ENCODE results near the gene CLIC6.
A peak's percentile ranks its signal among the peaks of the same experiment; 100 is the strongest.

CLIC6 gene

GRCh38 chr21:34639250-34639649 lies 29.5 kb upstream of the CLIC6 start:
- no peak overlapping the region for H3K4me3 ChIP-seq (ENCODE audit: low read depth, low read length)
- TF ChIP-seq MYC (IDR thresholded peaks at IDR 0.05; ENCODE audit: low read depth, low read length) = no peak
- TF ChIP-seq MAX (IDR thresholded peaks at IDR 0.05; ENCODE audit: low read depth, low read length) = no peak
- TF ChIP-seq POLR2A (IDR thresholded peaks at IDR 0.05; ENCODE audit: extremely low read depth, insufficient read length) = no peak
- TF ChIP-seq CTCF (IDR thresholded peaks at IDR 0.05; ENCODE audit: low read depth, low read length) = no peak
- no peak for DNase-seq (ENCODE audit: low read depth)

GRCh38 chr21:34639882-34640788 lies 28.7 kb upstream of the CLIC6 start:
- H3K4me3 ChIP-seq (ENCODE audit: low read depth, low read length) = no peak overlapping the region
- no peak for DNase-seq (ENCODE audit: low read depth)
- TF ChIP-seq MYC (IDR thresholded peaks at IDR 0.05; ENCODE audit: low read depth, low read length) (no peak), CTCF (IDR thresholded peaks at IDR 0.05; ENCODE audit: low read depth, low read length) (no peak), POLR2A (IDR thresholded peaks at IDR 0.05; ENCODE audit: extremely low read depth, insufficient read length) (no peak), MAX (IDR thresholded peaks at IDR 0.05; ENCODE audit: low read depth, low read length) (no peak)

GRCh38 chr21:34640858-34641257 lies 27.9 kb upstream of the CLIC6 start:
- no peak overlapping the region for H3K4me3 ChIP-seq (ENCODE audit: low read depth, low read length)
- DNase-seq (ENCODE audit: low read depth) = no peak

GRCh38 chr21:34642211-34643075 lies 26.4 kb upstream of the CLIC6 start:
- H3K4me3 ChIP-seq (ENCODE audit: low read depth, low read length) = no peak overlapping the region
- TF ChIP-seq POLR2A (IDR thresholded peaks at IDR 0.05; ENCODE audit: extremely low read depth, insufficient read length) (no peak), CTCF (IDR thresholded peaks at IDR 0.05; ENCODE audit: low read depth, low read length) (no peak), MYC (IDR thresholded peaks at IDR 0.05; ENCODE audit: low read depth, low read length) (no peak), MAX (IDR thresholded peaks at IDR 0.05; ENCODE audit: low read depth, low read length) (no peak)
- DNase-seq (ENCODE audit: low read depth) = peak; percentile 39

More at GRCh38 chr21:34640858-34641257, 27.9 kb upstream of the CLIC6 start:
- TF ChIP-seq POLR2A (IDR thresholded peaks at IDR 0.05; ENCODE audit: extremely low read depth, insufficient read length) = no peak
- TF ChIP-seq CTCF (IDR thresholded peaks at IDR 0.05; ENCODE audit: low read depth, low read length) = no peak
- no peak for TF ChIP-seq MYC (IDR thresholded peaks at IDR 0.05; ENCODE audit: low read depth, low read length)
- TF ChIP-seq MAX (IDR thresholded peaks at IDR 0.05; ENCODE audit: low read depth, low read length) = no peak

- TF ChIP-seq POLR2A (IDR thresholded peaks at IDR 0.05; ENCODE audit: extremely low read depth, insufficient read length) = no peak
- TF ChIP-seq MAX (IDR thresholded peaks at IDR 0.05; ENCODE audit: low read depth, low read length) = no peak
- no peak for TF ChIP-seq CTCF (IDR thresholded peaks at IDR 0.05; ENCODE audit: low read depth, low read length)
- TF ChIP-seq MYC (IDR thresholded peaks at IDR 0.05; ENCODE audit: low read depth, low read length) = no peak
- H3K4me3 ChIP-seq (ENCODE audit: low read depth, low read length) = no peak overlapping the region
- no peak for DNase-seq (ENCODE audit: low read depth)
Measured at GRCh38 chr21:34644825-34645224, 24.0 kb upstream of the CLIC6 start.
